Neutrophil (primary cell): ENCODE data around the gene TTC33.

Experiments
- H3K27ac ChIP-seq: fragments of 200-600 bp; sonication (generic); 2 replicates; pipeline ENCODE4 v1.5.1; 2016; ENCODE audit warnings: mild to moderate bottlenecking, moderate library complexity
- H3K27me3 ChIP-seq: fragments of 200-600 bp; sonication (generic); 2 replicates; pipeline ENCODE4 v1.6.0; 2016; ENCODE audit warnings: mild to moderate bottlenecking
- H3K36me3 ChIP-seq: fragments of 200-600 bp; sonication (generic); 2 replicates; pipeline ENCODE4 v1.5.1; 2017
- H3K4me1 ChIP-seq, 2 experiments: fragments of 200-600 bp in 1 of 2; sonication (generic) in 1 of 2; 1 replicate in 1 of 2; 2 replicates in 1 of 2; pipeline versions ENCODE4 v1.5.1 to v1.6.1; 2013 to 2016; ENCODE audit warnings: low read depth in 1 of 2, low read length in 1 of 2, mild to moderate bottlenecking in 1 of 2, moderate library complexity in 1 of 2; ENCODE audit not compliant: control insufficient read depth in 1 of 2, insufficient read depth in 1 of 2
- H3K4me3 ChIP-seq, 2 experiments: fragments of 200-600 bp in 1 of 2; sonication (generic) in 1 of 2; 1 replicate in 1 of 2; 2 replicates in 1 of 2; pipeline ENCODE4 v1.5.1; 2013 to 2016; ENCODE audit warnings: low read depth in 1 of 2, low read length in 1 of 2, mild to moderate bottlenecking in 1 of 2, moderate library complexity in 1 of 2
- H3K9me3 ChIP-seq: fragments of 200-600 bp; sonication (generic); 2 replicates; pipeline ENCODE4 v1.5.1; 2016
- TF ChIP-seq, protein P1 (sequence below): fragments of 200-600 bp; sonication (generic); IDR thresholded peaks from 2 replicates; pipeline ENCODE4 v1.5.1; 2016; ENCODE audit warnings: antibody characterized with exemption

TTC33 gene

DNA sequence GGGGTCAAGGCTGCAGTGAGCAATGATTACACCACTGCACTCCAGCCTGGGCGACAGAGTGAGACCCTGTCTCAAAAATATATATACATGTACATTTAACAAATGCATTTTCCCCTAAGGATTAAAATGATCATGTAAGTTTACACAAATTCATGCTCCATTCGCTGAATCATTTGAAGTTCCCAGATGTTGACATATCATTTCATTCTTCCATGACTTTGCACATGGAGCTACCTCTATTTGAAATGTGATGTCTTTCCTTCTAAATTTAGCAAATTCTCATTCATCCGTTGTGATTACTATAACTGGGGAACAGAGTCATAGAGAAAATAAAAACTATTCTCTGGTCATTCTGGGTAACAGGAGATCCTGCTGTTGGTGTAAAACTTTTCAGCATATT, 65.5 kb downstream of the TTC33 start:
- no peak overlapping the region for H3K27ac ChIP-seq
- H3K9me3 ChIP-seq: no peaks in the 10 kb centered on the region
- TF ChIP-seq, protein P1, sequence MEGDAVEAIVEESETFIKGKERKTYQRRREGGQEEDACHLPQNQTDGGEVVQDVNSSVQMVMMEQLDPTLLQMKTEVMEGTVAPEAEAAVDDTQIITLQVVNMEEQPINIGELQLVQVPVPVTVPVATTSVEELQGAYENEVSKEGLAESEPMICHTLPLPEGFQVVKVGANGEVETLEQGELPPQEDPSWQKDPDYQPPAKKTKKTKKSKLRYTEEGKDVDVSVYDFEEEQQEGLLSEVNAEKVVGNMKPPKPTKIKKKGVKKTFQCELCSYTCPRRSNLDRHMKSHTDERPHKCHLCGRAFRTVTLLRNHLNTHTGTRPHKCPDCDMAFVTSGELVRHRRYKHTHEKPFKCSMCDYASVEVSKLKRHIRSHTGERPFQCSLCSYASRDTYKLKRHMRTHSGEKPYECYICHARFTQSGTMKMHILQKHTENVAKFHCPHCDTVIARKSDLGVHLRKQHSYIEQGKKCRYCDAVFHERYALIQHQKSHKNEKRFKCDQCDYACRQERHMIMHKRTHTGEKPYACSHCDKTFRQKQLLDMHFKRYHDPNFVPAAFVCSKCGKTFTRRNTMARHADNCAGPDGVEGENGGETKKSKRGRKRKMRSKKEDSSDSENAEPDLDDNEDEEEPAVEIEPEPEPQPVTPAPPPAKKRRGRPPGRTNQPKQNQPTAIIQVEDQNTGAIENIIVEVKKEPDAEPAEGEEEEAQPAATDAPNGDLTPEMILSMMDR: no peak
- H3K4me3 ChIP-seq: no peak overlapping the region
- H3K27me3 ChIP-seq: no peaks in the 10 kb centered on the region
- peaks cover 31 to 32% of the 10 kb centered on the region in 2 experiments for H3K4me1 ChIP-seq
- H3K36me3 ChIP-seq: peaks cover 32% of the 10 kb centered on the region

DNA sequence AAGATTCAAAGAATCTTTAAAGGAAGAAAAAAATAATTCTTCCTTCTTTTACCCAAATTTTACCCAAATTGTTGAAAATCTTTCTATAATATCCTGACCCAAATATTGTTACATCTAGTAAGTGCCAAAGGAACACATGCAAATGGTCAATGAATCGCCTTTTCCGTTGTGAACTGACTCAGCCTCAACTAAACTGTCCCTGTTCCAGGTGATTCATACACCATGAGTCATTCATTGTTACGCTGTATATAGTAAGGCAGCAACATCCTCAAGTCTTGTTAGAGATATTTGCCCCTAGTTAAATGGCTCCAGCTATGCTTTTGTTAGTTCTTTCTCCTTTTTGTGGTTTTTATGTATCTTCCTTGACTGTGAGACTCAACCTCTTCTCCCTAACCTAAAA, 66.3 kb downstream of the TTC33 start:
- TF ChIP-seq, protein P1: no peak
- H3K27ac ChIP-seq: no peak overlapping the region
- H3K36me3 ChIP-seq: peaks cover 32% of the 10 kb centered on the region
- no peaks in the 10 kb centered on the region for H3K9me3 ChIP-seq
- peaks cover 39 to 40% of the 10 kb centered on the region in 2 experiments for H3K4me1 ChIP-seq
- H3K4me3 ChIP-seq: no peak overlapping the region
- H3K27me3 ChIP-seq: no peaks in the 10 kb centered on the region

- TF ChIP-seq, protein P1: no peak
- Histone ChIP-seq H3K27ac (no peak overlapping the region), H3K27me3 (no peaks in the 10 kb centered on the region), H3K4me3 (no peak overlapping the region), H3K9me3 (no peaks in the 10 kb centered on the region), H3K4me1 (peaks cover 44 to 45% of the 10 kb centered on the region in 2 experiments), H3K36me3 (peaks cover 30% of the 10 kb centered on the region)
These were observed 66.8 kb downstream of the TTC33 start for GRCh38 chr5:40688996-40689395.

- Histone ChIP-seq H3K27ac (peak overlapping the region; percentile 0), H3K4me1 (peaks cover 50 to 51% of the 10 kb centered on the region in 2 experiments), H3K36me3 (peaks cover 26% of the 10 kb centered on the region), H3K27me3 (no peaks in the 10 kb centered on the region), H3K4me3 (no peak overlapping the region), H3K9me3 (no peaks in the 10 kb centered on the region)
- TF ChIP-seq, protein P1: peak; percentile 89
These were observed 67.5 kb downstream of the TTC33 start for GRCh38 chr5:40688127-40688761.

DNA sequence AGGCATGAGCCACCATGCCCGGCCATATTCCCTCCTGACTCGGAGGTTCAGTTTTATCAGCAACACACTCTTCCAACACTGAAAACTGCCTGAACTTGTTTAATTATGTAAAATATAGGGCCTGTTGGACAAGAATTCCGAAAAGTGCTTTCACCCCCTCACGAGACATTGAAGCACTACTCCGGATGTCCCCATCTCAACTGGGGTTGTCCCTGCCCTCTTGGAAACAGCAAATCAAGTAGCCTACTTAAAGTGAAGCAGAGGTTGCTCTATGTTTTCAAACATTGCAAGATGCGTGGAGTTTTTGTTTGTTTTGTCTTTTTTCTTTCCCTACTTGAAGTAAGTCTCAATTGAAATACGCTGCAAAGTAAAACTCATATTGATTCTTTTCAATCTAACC, 68.4 kb downstream of the TTC33 start:
- Histone ChIP-seq H3K9me3 (no peaks in the 10 kb centered on the region), H3K27ac (peak overlapping the region; percentile 55), H3K4me3 (no peak overlapping the region), H3K36me3 (peaks cover 18% of the 10 kb centered on the region), H3K27me3 (no peaks in the 10 kb centered on the region), H3K4me1 (peaks cover 59 to 61% of the 10 kb centered on the region in 2 experiments)
- TF ChIP-seq, protein P1: no peak
